GM21529 (cell line): ENCODE data around the gene ARID4B.
"Not testable (repeated sequence)": the region's sequence is repeated elsewhere in the genome, so short reads cannot be mapped to it uniquely, and the experiment has no call there.

ENCODE experiments used
- ATAC-seq: cut with Tn5 transposase; IDR thresholded peaks from one replicate; pipeline ENCODE4 v1.9.1; 2021; ENCODE audit not compliant: unreplicated experiment

ARID4B gene

DNA sequence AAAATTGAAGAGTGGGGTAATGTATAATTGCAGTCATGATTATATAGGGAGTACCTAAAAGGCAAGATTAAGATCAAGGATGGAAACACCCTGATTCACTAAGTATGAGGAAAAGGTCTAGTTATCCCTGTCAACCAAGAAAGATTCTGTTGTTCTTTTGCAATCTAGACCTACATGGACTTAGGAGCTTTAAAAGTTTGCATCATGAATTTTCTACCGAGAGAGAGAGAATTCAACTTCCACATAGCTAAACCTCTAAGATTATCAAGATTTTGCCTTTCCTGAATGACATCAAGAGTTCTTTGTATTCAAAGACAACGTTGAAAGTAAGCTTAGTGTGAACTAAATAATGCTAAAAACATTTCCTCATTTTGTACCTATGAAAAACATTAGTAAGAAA, 88.1 kb downstream of the ARID4B start:
- no peak for ATAC-seq

DNA sequence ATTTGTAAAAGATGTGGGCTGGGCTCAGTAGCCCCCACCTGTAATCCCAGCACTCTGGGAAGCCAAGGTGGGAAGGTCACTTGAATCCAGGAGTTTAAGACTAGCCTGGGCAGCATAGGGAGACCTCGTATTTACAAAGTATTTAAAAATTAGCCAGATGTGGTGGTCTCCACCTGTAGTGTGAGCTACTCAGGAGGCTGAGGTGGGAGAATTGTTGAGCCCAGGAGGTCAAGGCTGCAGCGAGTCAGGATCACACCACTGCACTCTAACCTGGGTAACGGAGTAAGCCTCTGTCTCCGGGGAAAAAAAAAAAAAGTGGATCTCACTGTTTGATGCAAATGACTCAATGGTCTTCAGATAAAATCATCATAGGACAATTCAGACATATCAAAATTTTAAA, 89.4 kb downstream of the ARID4B start:
- no peak for ATAC-seq

DNA sequence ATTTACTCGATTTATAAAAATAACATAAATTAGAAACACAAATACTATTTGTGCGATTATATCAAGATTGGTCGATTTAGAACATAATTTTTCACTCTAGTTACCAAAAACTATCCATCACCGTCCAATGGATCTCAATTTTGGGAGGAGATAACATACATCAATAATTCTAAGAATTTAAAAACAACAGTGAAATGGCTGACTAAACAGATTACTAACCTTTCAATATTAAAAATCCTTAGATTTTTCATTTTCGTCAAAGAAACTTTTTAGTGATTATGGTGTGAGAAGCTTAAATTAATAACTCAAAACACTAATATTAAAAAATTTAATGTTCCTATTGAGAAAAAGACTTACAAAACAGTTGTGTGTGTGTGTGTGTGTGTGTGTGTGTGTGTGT, 91.9 kb downstream of the ARID4B start:
- no peak for ATAC-seq

DNA sequence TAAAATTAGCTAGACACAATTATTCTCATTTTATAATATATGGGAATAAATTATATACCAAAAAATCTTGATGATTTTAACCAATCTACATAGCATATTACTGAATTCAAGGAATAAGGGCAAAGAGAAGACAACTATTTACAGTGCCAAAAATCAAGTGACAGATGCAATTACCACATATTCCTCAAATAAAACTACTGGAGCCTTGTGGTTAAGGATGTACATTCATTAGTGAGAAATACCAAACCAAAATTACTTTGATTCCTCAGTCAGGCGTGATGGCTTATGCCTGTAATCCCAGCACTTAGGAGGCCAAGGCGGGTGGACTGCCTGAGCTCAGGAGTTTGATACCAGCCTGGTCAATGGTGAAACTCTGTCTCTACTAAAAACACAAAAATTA, 98.1 kb downstream of the ARID4B start:
- no peak for ATAC-seq

DNA sequence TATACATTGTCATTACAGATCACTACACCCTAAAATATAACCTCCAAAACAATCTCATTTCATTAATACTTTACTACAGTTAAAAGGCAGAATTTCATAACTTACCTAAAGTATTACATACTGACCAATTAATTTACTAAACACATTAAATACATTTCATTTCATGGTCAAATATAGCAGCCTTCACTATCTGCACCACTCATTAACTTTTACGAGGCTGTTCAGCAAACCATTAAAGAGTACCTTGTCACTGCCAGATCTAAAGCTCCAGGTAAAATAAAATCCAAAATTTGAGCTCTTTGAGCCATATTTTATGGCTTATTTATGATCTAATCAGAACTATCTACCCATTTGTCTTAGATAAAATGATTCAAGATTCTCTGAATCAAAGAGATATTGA, 100.6 kb downstream of the ARID4B start:
- no peak for ATAC-seq

DNA sequence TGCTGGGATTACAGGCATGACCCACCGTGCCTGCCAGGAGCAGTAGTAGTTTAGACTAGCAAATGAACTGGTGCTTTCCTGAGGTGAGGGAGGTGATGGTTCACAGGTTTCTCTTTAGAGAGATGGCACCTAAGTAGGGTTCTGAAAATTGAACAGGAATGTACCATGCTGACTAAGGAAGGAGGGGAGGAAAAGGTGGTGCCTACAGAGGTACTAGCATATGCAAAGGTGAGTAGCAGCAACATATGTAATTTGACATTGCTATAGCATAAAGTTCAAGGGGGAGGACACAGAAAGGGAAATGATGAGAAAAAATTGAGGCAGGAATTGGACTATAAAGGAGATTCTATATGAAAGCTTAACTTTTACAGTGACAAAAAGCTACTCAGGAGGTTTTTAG, 101.0 kb downstream of the ARID4B start:
- no peak for ATAC-seq

DNA sequence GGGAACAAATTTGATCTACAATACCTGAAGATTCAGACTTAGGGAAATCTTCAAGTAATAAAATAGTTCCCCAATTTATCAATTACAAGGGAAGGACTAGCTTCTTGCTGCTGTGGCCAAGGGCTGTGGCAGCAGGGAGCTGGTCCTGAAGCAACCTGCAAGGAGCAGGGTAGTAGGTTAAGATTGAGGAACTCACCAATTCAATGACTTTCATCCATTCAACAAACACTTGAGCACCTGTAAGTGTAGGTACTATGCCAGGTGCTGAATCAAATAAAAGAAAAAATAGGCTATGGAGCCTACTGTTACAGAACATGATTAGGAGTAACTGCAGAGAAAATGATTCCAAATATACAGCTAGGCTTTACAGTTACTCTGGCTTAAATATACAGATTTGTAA, 102.7 kb downstream of the ARID4B start:
- ATAC-seq: no peak

DNA sequence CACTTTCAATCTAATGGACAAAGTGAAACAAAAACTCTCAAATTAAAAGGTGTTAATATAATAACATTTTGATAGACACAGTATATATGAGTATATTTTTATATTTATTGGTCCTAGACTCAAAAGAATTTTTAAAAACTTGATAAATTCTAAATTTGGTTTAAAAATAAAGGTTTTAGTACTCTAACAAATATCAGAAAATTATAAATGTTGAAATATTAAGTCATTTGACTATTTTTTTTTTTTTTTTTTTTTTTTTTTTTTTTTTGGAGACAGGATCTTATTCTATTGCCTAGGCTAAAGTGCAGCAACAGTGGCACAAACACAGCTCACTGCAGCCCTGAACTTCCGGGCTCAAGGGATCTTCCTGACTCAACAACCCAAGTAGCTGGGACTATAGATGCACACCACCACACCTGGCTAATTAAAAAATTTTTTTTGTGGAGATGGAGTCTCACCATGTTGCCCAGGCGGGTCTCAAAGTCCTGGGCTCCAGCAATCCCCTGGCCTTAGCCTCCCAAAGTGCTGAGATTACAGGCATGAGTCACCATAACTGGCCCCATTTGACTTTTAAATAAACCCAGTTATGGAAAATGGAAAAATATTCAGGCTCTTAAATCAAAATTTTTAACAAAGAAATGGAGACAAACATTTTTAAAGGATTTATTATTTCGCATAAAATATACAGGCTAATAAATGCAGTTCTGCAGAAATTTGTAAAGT, 106.2 kb downstream of the ARID4B start:
- ATAC-seq: no peak

DNA sequence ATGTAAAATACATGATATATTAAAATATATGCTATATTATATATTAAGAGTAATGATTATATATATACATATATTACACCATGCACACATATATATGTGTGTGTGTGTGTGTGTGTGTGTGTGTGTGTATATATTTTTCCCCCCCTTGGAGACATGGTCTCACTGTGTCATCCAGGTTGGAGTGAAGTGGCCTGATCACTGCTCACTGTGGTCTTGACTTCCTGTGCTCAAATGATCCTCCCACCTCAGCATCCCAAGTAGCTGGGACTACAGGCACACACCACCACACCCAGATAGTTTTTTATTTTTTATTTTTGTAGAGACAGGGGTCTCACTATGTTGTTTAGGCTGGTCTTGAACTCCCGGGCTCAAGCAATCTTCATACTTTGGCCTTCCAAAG, 112.5 kb downstream of the ARID4B start:
- no peak for ATAC-seq

DNA sequence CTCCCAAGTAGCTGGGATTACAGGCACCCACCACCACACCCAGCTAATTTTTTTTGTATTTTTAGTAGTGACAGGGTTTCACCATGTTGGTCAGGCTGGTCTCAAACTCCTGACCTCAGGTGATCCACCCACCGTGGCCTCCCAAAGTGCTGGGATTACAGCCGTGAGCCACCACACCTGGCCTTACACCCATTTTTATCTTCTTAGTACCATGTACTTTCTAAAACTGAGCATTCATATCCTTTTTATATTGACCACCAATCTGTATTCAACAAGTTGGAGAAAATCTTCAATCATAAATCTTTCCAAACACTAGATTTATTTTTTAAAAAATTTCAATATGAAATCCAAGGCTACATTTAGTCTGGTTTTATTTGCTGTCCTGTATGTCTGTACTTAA, 113.0 kb downstream of the ARID4B start:
- not testable (repeated sequence) for ATAC-seq

DNA sequence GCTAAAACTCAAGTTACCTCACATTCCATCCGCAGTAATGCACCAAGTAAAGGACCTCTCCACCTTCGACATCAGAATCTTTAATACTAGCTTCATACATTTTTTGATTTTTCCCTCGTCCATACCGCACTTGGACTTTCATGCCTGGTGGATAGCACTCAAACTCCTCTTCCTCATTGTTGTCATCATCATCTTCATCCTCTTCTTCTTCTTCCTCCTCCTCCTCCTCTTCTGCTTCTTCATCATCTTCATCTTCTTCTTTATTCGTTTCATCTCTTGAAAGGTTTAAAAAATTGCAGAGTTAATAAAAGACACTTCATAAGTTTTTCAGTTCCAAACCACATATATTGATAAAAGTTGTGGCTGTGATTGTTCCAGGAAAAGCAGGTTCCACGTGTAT, 114.2 kb downstream of the ARID4B start:
- no peak for ATAC-seq

DNA sequence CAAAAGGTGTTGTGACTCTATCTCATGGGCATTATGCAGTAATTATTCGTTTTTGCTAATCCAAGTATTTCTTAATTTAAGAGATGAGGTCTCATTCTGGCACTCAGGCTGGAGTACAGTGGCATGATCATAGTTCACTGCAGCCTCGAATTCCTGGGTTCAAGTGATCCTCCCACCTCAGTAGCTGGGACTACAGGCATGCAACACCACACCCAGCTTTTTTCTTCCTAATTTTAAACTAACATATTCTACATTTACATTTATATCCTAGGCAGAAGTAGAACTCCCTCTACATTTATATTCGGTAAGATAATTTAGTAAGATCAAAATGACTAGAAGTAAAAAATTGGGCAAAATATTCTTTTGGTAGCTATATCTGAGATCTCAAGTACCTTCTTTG, 116.5 kb downstream of the ARID4B start:
- no peak for ATAC-seq

DNA sequence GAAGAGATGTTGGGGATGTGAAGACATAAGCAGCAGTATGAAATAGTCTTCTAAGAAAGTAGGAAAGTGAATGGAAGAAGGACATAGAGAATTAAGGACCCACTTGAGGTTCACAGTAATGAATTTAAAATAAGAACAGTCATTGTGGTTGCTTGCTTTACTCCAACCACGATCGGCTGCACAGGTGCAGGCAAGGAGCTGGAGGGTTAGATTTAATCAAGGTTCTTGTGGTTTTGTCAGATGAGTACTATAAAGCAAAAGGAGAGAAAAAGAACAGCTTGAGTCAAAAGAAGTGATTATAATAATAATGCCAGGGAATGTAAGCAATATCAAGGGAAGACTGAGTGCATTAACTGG, 120.8 kb downstream of the ARID4B start:
- no peak for ATAC-seq

DNA sequence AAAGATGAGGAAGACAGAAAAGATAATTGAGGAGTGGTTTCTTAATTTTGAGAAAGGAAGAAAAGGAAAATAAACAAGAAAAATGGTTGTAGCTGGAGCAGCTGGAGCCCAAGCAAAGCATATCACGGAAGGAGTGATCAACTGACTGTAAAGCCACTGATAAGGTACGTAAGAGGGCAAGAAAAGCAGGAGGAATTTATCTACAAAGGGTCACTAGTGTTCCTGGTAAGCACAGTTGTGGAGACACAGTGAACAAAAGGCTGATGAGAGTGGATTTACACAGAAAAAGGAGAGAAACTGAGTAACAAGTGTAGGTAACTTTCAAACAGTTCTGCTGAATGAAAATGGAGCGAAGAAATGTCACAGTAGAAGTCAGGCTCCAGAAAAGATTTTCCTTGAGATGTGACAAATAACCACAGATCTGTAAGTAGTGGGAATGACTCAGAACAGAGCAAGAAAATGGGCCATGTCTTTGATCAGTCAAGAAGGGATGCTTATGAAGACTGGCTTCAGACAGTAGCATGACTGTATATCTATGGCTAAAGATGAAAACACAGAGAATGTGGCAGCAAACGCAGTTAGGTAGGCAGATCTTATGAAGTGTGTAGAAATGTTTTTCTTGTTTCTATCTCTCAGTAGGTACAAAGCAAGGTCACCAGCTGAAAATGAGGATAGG, 121.3 kb downstream of the ARID4B start:
- no peak for ATAC-seq

DNA sequence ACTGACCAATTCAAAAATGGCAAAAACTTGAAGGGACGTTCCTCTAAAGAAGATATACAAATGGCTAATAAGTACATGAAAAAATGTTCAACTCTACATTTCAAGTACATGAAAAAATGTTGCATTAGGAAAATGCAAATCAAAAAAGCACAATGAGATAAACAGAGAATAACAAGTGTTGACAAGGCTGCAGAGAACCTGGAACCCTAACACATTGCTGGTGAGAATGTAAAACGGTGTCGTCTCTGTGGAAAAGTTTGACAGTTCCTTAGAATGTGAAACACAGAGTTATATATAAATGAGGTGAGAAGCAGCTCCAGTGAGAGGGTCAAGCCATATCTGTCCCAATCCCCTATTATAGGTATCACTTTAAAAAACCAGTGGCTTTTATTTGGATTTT, 122.3 kb downstream of the ARID4B start:
- no peak for ATAC-seq

DNA sequence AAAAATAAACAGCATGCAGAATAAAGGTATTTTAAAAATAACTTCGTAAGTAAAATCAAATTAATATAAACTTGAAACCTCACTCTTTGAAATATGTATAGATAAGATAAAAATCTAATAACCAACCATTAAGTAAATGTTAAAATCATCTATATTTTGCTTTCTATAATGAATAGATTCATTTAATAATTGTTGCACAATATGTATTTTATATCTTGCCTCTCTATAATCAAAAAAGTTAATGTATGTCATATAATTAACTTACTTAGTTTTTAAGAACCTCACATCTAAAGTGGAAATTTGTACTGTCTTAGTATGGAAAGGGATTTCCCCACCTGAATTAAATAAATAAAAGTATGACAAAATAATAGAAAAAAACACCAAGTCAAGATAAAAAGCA, 124.6 kb downstream of the ARID4B start:
- no peak for ATAC-seq

DNA sequence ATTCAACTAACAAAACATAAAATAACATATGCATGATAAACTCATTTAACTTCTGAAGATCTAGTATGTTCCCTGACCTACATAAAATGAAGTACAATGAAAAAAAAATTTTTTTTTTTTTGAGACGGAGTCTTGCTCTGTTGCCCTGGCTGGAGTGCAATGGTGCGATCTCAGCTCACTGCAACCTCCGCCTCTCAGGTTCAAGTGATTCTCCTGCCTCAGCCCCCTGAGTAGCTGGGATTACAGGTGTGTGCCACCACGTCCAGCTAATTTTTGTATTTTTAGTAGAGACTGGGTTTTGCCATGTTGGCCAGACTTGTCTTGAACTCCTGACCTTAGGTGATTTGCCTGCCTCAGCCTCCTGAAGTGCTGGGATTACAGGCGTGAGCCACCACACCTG, 125.5 kb downstream of the ARID4B start:
- ATAC-seq: not testable (repeated sequence)

DNA sequence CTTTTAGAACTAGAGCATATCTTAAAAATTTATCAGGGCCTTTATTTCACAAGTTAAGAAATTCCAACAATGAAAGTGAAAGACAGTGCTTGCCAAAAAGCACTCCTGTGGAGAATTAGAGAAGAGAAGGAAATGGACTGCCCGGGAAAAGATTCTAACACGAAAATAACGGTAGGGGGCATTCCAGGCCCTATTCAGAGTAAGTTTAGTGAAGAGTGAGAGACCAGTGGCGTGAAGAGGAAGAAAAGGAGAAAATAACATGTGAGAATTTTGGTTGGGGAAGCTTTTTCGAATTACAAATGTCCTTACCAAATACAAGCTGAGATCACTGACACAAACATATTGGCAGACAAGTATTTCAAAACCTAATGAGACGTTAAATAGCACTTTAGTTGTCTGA, 128.5 kb downstream of the ARID4B start:
- no peak for ATAC-seq

DNA sequence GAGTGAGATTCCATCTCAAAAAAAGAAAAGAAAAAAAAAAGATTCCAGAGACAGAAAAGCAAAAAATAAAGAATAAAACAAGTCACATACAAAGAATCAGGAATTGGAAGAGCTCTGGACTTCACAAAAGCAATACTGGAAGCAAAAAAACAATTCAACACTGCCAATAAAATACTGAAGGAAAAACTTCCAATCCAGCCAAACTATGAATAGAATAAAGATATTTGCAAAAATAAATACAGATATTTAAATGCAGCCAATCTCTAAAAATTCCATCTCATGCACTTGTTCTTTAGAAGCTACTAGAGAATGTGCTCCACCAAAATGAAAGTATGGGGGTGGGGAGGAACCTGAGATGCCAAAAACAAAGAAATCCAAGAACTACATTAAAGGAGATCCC, 137.5 kb downstream of the ARID4B start:
- no peak for ATAC-seq

DNA sequence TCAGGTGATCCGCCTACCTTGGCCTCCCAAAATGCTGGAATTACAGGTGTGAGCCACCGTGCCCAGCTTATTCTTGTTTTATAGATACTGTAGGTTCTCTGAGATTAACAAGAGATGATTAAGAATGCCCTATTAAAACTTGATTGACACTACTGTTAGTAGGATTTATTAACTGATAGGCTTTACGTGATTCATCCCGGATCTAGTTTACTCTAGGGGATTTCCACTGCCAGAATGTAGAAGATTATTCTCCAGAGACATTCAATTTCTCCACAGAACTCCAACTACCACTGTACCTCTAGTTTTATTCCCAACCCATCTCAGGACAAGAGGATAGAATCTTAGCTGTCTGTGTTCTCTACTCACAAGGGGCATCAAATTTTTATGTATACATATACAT, 140.7 kb downstream of the ARID4B start:
- no peak for ATAC-seq

DNA sequence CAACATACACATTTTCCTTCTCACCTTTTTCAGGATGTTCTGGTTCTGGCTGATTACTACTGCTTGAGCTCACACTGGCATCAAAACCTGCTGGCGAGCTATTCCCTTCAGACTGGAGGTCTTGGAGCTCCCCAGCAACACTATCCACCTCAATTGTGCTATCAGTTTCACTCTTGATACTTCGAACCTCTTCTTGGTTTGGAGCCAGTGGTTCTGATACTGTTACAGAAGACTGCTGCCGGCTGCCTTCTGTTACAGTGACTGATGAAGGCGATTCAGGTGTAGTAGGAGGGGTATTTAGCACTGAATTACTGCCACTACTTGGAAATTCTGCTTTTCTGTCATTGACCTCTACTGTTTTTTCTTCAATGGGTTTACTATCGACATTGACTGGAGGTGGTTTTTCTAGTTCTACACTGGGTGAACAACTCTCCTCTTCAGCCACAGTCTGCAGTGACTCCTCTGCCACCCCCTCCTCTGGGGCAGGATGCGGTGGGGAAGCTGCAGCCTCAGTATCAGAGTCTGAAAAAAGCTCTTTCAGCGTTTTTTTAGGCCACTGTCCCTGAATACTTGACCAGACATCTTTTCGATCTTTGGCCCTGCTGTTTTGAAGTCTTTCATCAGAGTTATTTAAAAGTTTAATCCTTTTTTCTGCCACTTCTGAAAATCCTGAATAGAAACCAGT, 146.3 kb downstream of the ARID4B start:
- ATAC-seq: no peak

DNA sequence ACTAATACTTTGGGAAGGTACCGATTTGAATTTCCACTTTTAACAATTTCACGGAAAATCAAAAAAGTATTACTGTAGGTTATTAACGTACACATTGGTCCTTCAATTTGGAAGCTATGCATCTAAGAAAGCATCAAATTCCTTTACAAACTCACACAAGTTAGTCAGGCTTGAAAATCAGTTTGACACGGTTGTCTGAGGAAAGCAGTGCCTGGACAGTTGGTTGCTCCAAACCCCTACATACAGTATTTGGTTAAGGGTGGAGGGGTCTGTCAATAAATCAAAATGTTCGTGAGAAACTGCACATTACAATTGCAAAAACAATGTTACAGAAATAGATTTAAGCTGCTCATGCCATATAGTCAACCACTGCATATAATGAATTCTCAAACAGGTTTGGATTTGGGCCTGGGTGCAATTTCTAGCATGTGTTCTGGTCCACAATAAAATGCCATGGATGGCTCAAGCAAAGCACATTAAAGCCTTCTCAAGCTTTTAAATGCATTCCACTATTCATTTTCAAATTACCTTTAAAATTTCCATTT, 147.0 kb downstream of the ARID4B start:
- ATAC-seq: no peak
